K562 (cell line): ENCODE data around the gene LCMT2. TPM values are rescaled to one million over a fixed set of nuclear protein-coding genes. Genes with fewer than 3 reads are reported as not detected.

Source experiments
- ATAC-seq: fragments of 200-7000 bp; cut with Tn5 transposase; 3 replicates; pipeline ENCODE4 v1.9.1; 2020; ENCODE audit warnings: moderate library complexity
- BruUV-seq: library from RNA; stranded (reverse); fragments of 400-500 nt; replicated peaks from 2 replicates; lab custom pipeline; 2021; lab: Mats Ljungman, UMichigan
- CTCF ChIA-PET: fragments of 300-600 bp; formaldehyde crosslinking; extraction: SDS; loops from one replicate; lab custom pipeline; 2021; ENCODE audit warnings: low intra/inter-chr PET ratio; lab: Yijun Ruan, JAX
- POLR2A ChIA-PET: fragments of 300-600, 350-650 bp; sonication (Branson Sonifier 250); formaldehyde crosslinking; extraction: SDS; loops from one replicate; lab custom pipeline; 2021; ENCODE audit warnings: antibody characterized with exemption, inconsistent platforms; lab: Yijun Ruan, JAX
- DNase-seq, 4 experiments: peaks; one replicate each; pipeline versions ENCODE4 v3.0.0 to v3.0.0-alpha.2; 2011 to 2018; ENCODE audit warnings: low spot score in 3 of 4, mixed read lengths in 3 of 4; ENCODE audit errors: extremely low read depth in 1 of 4
- FAIRE-seq: peaks from 2 replicates; lab custom pipeline; 2011; peaks lifted over from hg19 to GRCh38; lab: Jason Lieb, UNC
- H2AFZ ChIP-seq: 2 replicates; pipeline ENCODE4 v1.6.0; 2011; ENCODE audit warnings: low read depth, low read length, control low read depth, inconsistent platforms
- H3K27ac ChIP-seq: fragments of 200-600 bp; 3 replicates; pipeline ENCODE4 v1.8.0; 2011; ENCODE audit warnings: low read depth, mild to moderate bottlenecking, control low read depth, inconsistent platforms, low read length, moderate library complexity, mixed read lengths; ENCODE audit errors: extremely low read depth
- H3K27me3 ChIP-seq, 2 experiments: fragments of 300-600 bp in 1 of 2; 2 replicates in 1 of 2; 3 replicates in 1 of 2; pipeline versions ENCODE4 v1.6.0 to v1.8.0; 2011; ENCODE audit warnings: inconsistent platforms in 2 of 2, low read length in 2 of 2, mild to moderate bottlenecking in 1 of 2, mixed read lengths in 1 of 2, moderate library complexity in 1 of 2; ENCODE audit not compliant: control insufficient read depth in 2 of 2, insufficient read depth in 2 of 2
- H3K36me3 ChIP-seq: fragments of 300-600 bp; 3 replicates; pipeline ENCODE4 v1.8.0; 2011; ENCODE audit warnings: mild to moderate bottlenecking, low read length, inconsistent platforms; ENCODE audit not compliant: control insufficient read depth, insufficient read depth
- H3K4me1 ChIP-seq, 2 experiments: fragments of 200-600 bp in 1 of 2; replicated peaks in 1 of 2; 2 replicates in 1 of 2; 3 replicates in 1 of 2; pipeline versions ENCODE4 v1.5.1 to v1.8.0; 2011; ENCODE audit warnings: inconsistent platforms in 2 of 2, low read length in 2 of 2, mild to moderate bottlenecking in 1 of 2, mixed read lengths in 1 of 2, moderate library complexity in 1 of 2; ENCODE audit not compliant: control insufficient read depth in 2 of 2, insufficient read depth in 2 of 2
- H3K4me2 ChIP-seq: 2 replicates; pipeline ENCODE4 v1.6.1; 2011; ENCODE audit warnings: low read length, control low read depth, inconsistent platforms, mixed read lengths; ENCODE audit not compliant: insufficient read depth
- H3K4me3 ChIP-seq: fragments of 200-600 bp; sonication (generic), shearing (Covaris generic); 2 replicates; pipeline ENCODE4 v1.5.1; 2016; ENCODE audit warnings: control low read depth, inconsistent platforms
- H3K79me2 ChIP-seq: fragments of 200-600 bp; 3 replicates; pipeline ENCODE4 v1.8.0; 2011; ENCODE audit warnings: low read length, inconsistent platforms; ENCODE audit not compliant: control insufficient read depth, insufficient read depth
- H3K9ac ChIP-seq, 2 experiments: 2 replicates each; pipeline versions ENCODE4 v1.6.0 to v1.6.1; 2011; ENCODE audit warnings: low read depth in 2 of 2, low read length in 2 of 2, control low read depth in 1 of 2, inconsistent platforms in 1 of 2, mild to moderate bottlenecking in 1 of 2, mixed read lengths in 1 of 2; ENCODE audit not compliant: insufficient read depth in 1 of 2
- H3K9me1 ChIP-seq: one replicate; pipeline ENCODE4 v1.6.0; 2011; ENCODE audit warnings: inconsistent platforms, mild to moderate bottlenecking, low read length, moderate library complexity; ENCODE audit not compliant: control insufficient read depth, insufficient read depth
- H3K9me3 ChIP-seq: replicated peaks from 2 replicates; pipeline ENCODE4 v1.5.1; 2011; ENCODE audit warnings: low read depth, low read length, inconsistent platforms; ENCODE audit not compliant: control insufficient read depth, insufficient read depth
- H4K20me1 ChIP-seq: replicated peaks from 2 replicates; pipeline ENCODE4 v1.6.1; 2011; ENCODE audit warnings: low read length, inconsistent platforms, mixed read lengths; ENCODE audit not compliant: control insufficient read depth, insufficient read depth
- CAMTA2 ChIP-seq: fragments of 250-450 bp; sonication (Bioruptor Pico); conservative IDR thresholded peaks from 2 replicates; pipeline ENCODE4 v1.5.1; 2022
- CBFA2T3 ChIP-seq: fragments of 450-650 bp; IDR thresholded peaks from 2 replicates; pipeline ENCODE4 v1.6.1; 2017
- CC2D1A ChIP-seq: fragments of 450-650 bp; IDR thresholded peaks from 2 replicates; pipeline ENCODE4 v1.6.1; 2017; ENCODE audit warnings: mild to moderate bottlenecking
- GABPB1 ChIP-seq: sonication (generic); formaldehyde crosslinking; IDR thresholded peaks from 2 replicates; pipeline ENCODE4 v1.8.0; 2022; ENCODE audit warnings: mild to moderate bottlenecking, missing genetic modification reagents
- NFATC3 ChIP-seq: fragments of 450-650 bp; IDR thresholded peaks from 2 replicates; pipeline ENCODE4 v1.6.1; 2017; ENCODE audit warnings: mild to moderate bottlenecking
- NFE2 ChIP-seq: IDR thresholded peaks from 2 replicates; pipeline ENCODE4 v1.6.1; 2014; ENCODE audit warnings: antibody characterized with exemption, low read depth
- NR4A1 ChIP-seq, 2 experiments: fragments of 250-450 bp in 1 of 2; fragments of 450-650 bp in 1 of 2; sonication (Bioruptor Pico) in 1 of 2; IDR thresholded peaks; 2 replicates each; pipeline versions ENCODE4 v1.4.0 to v1.6.1; 2016 to 2020; ENCODE audit warnings: mild to moderate bottlenecking in 2 of 2, missing compliant biosample characterization in 1 of 2, missing genetic modification characterization in 1 of 2, moderate library complexity in 1 of 2
- RBM17 ChIP-seq: fragments of 200-400 bp; formaldehyde crosslinking; IDR thresholded peaks from 2 replicates; pipeline ENCODE4 v1.6.1; 2017; ENCODE audit warnings: low read depth, mild to moderate bottlenecking, low read length, borderline replicate concordance
- ZNF347 ChIP-seq: fragments of 450-650 bp; formaldehyde crosslinking; IDR thresholded peaks from 2 replicates; pipeline ENCODE4 v1.4.0; 2020; ENCODE audit warnings: low read depth, mild to moderate bottlenecking, moderate library complexity
- in situ Hi-C: fragments of 300-500 bp; cut with MboI; formaldehyde crosslinking; loops from 4 replicates; pipeline ENCODE4 v1.15.0; 2018; ENCODE audit warnings: inconsistent platforms, mixed read lengths
- intact Hi-C: fragments of 100-400 bp; cut with micrococcal nuclease; formaldehyde crosslinking; loops from 2 replicates; pipeline ENCODE4 v1.14.2; 2022
- polyA plus RNA-seq, 8 experiments: library from polyadenylated mRNA; depleted of rRNA in 4 of 8; stranded (reverse) in 5 of 8; unstranded in 3 of 8; fragments of >200 nt; fragmentation: Nextera tagmentation in 2 of 8; fragmentation: Illumina TruSeq in 1 of 8; extraction: Ambion mirVana in 2 of 8; extraction: Trizol in 1 of 8; gene quantifications; 2 replicates each; pipeline versions ENCODE4 v1.2.1 to v1.2.3, GENCODE V29; 2011 to 2014; ENCODE audit warnings: inconsistent platforms in 1 of 8, missing spikeins in 1 of 8
- total RNA-seq, 7 experiments: library from RNA; depleted of rRNA in 6 of 7; stranded (reverse); fragments of >200 nt in 6 of 7; fragmentation: Illumina TruSeq in 2 of 7; extraction: Trizol in 2 of 7; gene quantifications; 2 replicates each; pipeline versions ENCODE4 v1.2.1 to v1.2.3, GENCODE V29; 2011 to 2021; ENCODE audit warnings: low replicate concordance in 1 of 7
- TF ChIP-seq, protein P1 (sequence below): sonication (generic); formaldehyde crosslinking; IDR thresholded peaks from 2 replicates; pipeline ENCODE4 v1.8.0; 2022; ENCODE audit warnings: mild to moderate bottlenecking, missing genetic modification reagents, borderline replicate concordance
- TF ChIP-seq, protein P2 (sequence below): sonication (generic); formaldehyde crosslinking; IDR thresholded peaks from 2 replicates; pipeline ENCODE4 v1.8.1; 2023; ENCODE audit warnings: mild to moderate bottlenecking, missing genetic modification reagents

LCMT2 gene
- total and polyA plus RNA-seq, 9 of the 15 experiments (the other 6 are each of a cell fraction or from before 2014, with no cell fraction given) = 2.5 to 22.3 (median 15.2) TPM

DNA sequence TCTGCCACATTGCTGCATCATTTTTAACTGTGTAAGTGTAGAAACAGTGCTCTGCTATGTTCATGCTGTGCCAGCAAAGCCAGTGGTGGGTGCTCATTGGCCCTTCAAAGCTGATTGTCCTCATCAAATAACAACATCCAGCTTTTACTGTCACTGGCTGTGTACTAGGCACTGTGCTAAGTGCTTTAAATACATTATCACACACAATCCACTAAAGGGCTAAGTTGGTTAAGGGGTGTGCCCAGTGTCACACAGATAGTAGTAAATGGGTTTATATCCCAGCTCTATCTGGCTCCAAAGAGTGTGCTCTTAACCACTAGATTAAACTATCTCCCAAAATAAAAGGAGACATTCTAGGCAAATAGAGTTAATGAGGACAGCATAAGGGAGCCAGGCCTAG is 48.2 kb upstream of the LCMT2 start:
- Histone ChIP-seq H3K4me1 (no peaks in the 10 kb centered on the region), H3K27me3 (no peaks in the 10 kb centered on the region), H4K20me1 (no peaks in the 10 kb centered on the region), H3K79me2 (peaks cover 31% of the 10 kb centered on the region)
- TF ChIP-seq, protein P1, sequence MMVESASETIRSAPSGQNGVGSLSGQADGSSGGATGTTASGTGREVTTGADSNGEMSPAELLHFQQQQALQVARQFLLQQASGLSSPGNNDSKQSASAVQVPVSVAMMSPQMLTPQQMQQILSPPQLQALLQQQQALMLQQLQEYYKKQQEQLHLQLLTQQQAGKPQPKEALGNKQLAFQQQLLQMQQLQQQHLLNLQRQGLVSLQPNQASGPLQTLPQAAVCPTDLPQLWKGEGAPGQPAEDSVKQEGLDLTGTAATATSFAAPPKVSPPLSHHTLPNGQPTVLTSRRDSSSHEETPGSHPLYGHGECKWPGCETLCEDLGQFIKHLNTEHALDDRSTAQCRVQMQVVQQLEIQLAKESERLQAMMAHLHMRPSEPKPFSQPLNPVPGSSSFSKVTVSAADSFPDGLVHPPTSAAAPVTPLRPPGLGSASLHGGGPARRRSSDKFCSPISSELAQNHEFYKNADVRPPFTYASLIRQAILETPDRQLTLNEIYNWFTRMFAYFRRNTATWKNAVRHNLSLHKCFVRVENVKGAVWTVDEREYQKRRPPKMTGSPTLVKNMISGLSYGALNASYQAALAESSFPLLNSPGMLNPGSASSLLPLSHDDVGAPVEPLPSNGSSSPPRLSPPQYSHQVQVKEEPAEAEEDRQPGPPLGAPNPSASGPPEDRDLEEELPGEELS (CRISPR knock-in tag) = no peak
- TF ChIP-seq CBFA2T3 (no peak), CAMTA2 (CRISPR knock-in tag) (no peak), CC2D1A (no peak), ZNF347 (CRISPR knock-in tag) (no peak), NR4A1 (CRISPR knock-in tag; IDR thresholded peaks at IDR 0.05) (no peak), NR4A1 (tag; IDR thresholded peaks at IDR 0.05) (no peak), NFE2 (no peak), GABPB1 (CRISPR knock-in tag) (no peak), NFATC3 (no peak), RBM17 (no peak)
- TF ChIP-seq, protein P2, sequence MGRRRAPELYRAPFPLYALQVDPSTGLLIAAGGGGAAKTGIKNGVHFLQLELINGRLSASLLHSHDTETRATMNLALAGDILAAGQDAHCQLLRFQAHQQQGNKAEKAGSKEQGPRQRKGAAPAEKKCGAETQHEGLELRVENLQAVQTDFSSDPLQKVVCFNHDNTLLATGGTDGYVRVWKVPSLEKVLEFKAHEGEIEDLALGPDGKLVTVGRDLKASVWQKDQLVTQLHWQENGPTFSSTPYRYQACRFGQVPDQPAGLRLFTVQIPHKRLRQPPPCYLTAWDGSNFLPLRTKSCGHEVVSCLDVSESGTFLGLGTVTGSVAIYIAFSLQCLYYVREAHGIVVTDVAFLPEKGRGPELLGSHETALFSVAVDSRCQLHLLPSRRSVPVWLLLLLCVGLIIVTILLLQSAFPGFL (CRISPR knock-in tag) = no peak
- TF ChIP-seq, all 486 proteins: peak for 0
- Histone ChIP-seq H3K9me3 (no peaks in the 10 kb centered on the region), H2AFZ (no peak overlapping the region), H3K36me3 (peaks cover 86% of the 10 kb centered on the region), H3K4me2 (no peak overlapping the region), H3K9ac (no peak overlapping the region), H3K9me1 (no peaks in the 10 kb centered on the region), H3K4me3 (no peak overlapping the region), H3K27ac (no peak overlapping the region)
- ChIA-PET CTCF (no interaction called here), POLR2A (interaction anchor here (0.7 kb wide), 1 partner anchor 11 kb away, joined by 3 read pairs; no protein-coding TSS in a partner anchor)
- no peak for FAIRE-seq
- in situ Hi-C loops = no loop called here
- intact Hi-C loops = no loop called here
- no TSS peak for BruUV-seq
- no peak for DNase-seq
- ATAC-seq = no peak
